Prostate gland (tissue), 2 donors: ENCODE data around the gene UBE2H.

Experiments
- CTCF ChIP-seq, 4 experiments: fragments of 200-600 bp in 2 of 4; fragments of 450-650 bp in 2 of 4; sonication (generic) in 2 of 4; IDR thresholded peaks; 1 replicate in 3 of 4; 2 replicates in 1 of 4; pipeline ENCODE4 v1.5.1; 2016 to 2019; ENCODE audit warnings: antibody characterized with exemption in 4 of 4, mild to moderate bottlenecking in 2 of 4, moderate library complexity in 2 of 4
- POLR2A ChIP-seq: fragments of 450-650 bp; IDR thresholded peaks from one replicate; pipeline ENCODE4 v1.6.1; 2016; ENCODE audit warnings: antibody characterized with exemption, mild to moderate bottlenecking

- TF ChIP-seq CTCF (IDR thresholded peaks at IDR 0.05), result no peak
- no peak for TF ChIP-seq POLR2A
These were observed 98.4 kb downstream of the UBE2H start for GRCh38 chr7:129854401-129854800.
